ENCODE measurements around the gene ISX. TPM values are rescaled to one million over a fixed set of nuclear protein-coding genes. Genes with fewer than 3 reads are reported as not detected.

Gene ISX
- total RNA-seq, 1 experiment from 2014 or later, result not detected

GRCh38 chr22:35064664-35065063 lies 1.3 kb upstream of the ISX start:
- Histone ChIP-seq H3K27me3 (ENCODE audit: control insufficient read depth, insufficient read depth, low read length) (no peaks in the 10 kb centered on the region), H3K4me1 (ENCODE audit: control insufficient read depth, insufficient read depth, low read length) (no peaks in the 10 kb centered on the region), H3K27ac (ENCODE audit: low read length) (no peak overlapping the region), H3K9me3 (ENCODE audit: control insufficient read depth, insufficient read depth, low read depth, low read length) (no peaks in the 10 kb centered on the region), H3K4me3 (ENCODE audit: low read depth in 2 of 2, low read length in 2 of 2) (no peak overlapping the region), H3K36me3 (ENCODE audit: control insufficient read depth, insufficient read depth, low read length) (no peaks in the 10 kb centered on the region)
- ATAC-seq, result no peak
- no peak for TF ChIP-seq TCF7L2 (IDR thresholded peaks at IDR 0.05; ENCODE audit: low read depth, low read length)
- TF ChIP-seq POLR2AphosphoS5 (IDR thresholded peaks at IDR 0.05; ENCODE audit: low read depth, low read length), result no peak
- no peak for TF ChIP-seq SIN3A (IDR thresholded peaks at IDR 0.05; ENCODE audit: borderline replicate concordance, insufficient read depth, low read depth, low read length)
- TF ChIP-seq CTCF (IDR thresholded peaks at IDR 0.05), result no peak
- TF ChIP-seq REST (IDR thresholded peaks at IDR 0.05; ENCODE audit: insufficient read depth in 1 of 2, low read depth in 2 of 2, low read length in 1 of 2), result no peak
- in situ Hi-C loops (cut with HindIII; ENCODE audit: low pct_unique_long_range_greater_than_20kb, low sequenced_read_pairs), result no loop called here
- intact Hi-C loops (cut with micrococcal nuclease; ENCODE audit: unreplicated experiment), result no loop called here
- ChIA-PET CTCF (no interaction called here), POLR2A (no interaction called here)
- no peak for DNase-seq (ENCODE audit: low read depth, low spot score)
- BruUV-seq (replicated peaks), result no TSS peak

- Histone ChIP-seq H3K4me1 (ENCODE audit: control insufficient read depth, insufficient read depth, low read length) (no peaks in the 10 kb centered on the region), H3K36me3 (ENCODE audit: control insufficient read depth, insufficient read depth, low read length) (no peaks in the 10 kb centered on the region), H3K27me3 (ENCODE audit: control insufficient read depth, insufficient read depth, low read length) (no peaks in the 10 kb centered on the region), H3K27ac (ENCODE audit: low read length) (no peak overlapping the region), H3K4me3 (ENCODE audit: low read depth in 2 of 2, low read length in 2 of 2) (no peak overlapping the region), H3K9me3 (ENCODE audit: control insufficient read depth, insufficient read depth, low read depth, low read length) (no peaks in the 10 kb centered on the region)
- ATAC-seq (no peak), DNase-seq (ENCODE audit: low read depth, low spot score) (no peak)
- POLR2A ChIA-PET, result no interaction called here
- no peak for TF ChIP-seq CTCF (IDR thresholded peaks at IDR 0.05)
- TF ChIP-seq POLR2AphosphoS5 (IDR thresholded peaks at IDR 0.05; ENCODE audit: low read depth, low read length), result no peak
- TF ChIP-seq REST (IDR thresholded peaks at IDR 0.05; ENCODE audit: insufficient read depth in 1 of 2, low read depth in 2 of 2, low read length in 1 of 2), result no peak
- no peak for TF ChIP-seq SIN3A (IDR thresholded peaks at IDR 0.05; ENCODE audit: borderline replicate concordance, insufficient read depth, low read depth, low read length)
- no peak for TF ChIP-seq TCF7L2 (IDR thresholded peaks at IDR 0.05; ENCODE audit: low read depth, low read length)
- intact Hi-C loops (cut with micrococcal nuclease; ENCODE audit: unreplicated experiment) (no loop called here), in situ Hi-C loops (cut with HindIII; ENCODE audit: low pct_unique_long_range_greater_than_20kb, low sequenced_read_pairs) (no loop called here)
- BruUV-seq (replicated peaks), result no TSS peak
- CTCF ChIA-PET, result no interaction called here
Observed at GRCh38 chr22:35065183-35065582, 775 bp upstream of the ISX start.
